ENCODE results near the gene CSNK1A1. TPM values are rescaled to one million over a fixed set of nuclear protein-coding genes. Genes with fewer than 3 reads are reported as not detected.
A peak's percentile ranks its signal among the peaks of the same experiment; 100 is the strongest.
"Not testable (repeated sequence)": the region's sequence is repeated elsewhere in the genome, so short reads cannot be mapped to it uniquely, and the experiment has no call there.

CSNK1A1 gene
- total RNA-seq, 2 donors from 2014 or later = 192 to 212 TPM

DNA sequence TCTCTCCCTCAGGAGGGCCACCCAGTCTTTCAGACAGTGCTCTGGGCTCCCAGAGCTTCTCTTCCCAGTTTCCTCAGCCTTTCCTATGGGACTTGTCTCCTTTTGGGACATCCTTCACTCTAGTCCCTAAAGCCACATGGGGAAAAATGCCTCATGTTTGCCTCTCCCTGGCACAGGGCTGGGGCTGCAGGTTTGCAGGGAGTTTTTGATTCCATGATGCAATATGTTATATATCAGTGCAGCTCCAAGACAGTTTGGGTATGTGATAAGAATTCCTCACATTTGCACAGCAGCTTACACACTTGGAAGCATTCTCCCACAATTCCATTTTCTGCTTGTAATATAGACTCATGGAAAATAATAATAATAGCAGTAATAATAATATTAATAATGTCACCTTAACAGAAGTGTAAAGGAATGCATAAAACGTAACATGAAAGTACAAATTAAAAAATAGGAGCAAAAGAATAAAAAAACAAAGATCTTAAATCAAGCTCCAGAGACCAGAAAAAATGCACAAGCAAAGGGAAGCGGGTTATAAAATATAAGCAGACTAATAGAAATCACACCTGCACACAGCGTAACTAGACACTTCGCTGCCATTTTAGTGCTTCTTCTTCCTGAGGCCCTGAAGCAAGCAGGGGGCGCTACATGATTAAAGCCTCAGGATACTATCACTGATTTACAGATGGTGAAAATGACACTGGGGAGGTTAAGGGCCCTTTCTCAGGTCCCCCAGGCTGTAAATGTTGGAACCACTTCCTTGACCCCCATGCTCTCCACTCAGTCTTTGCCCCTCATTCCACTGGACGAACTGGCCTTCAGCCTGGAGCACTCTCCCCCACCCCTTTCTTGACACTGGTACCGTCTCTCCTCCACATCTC is 102.2 kb downstream of the CSNK1A1 start:
- Mint-ChIP-seq H3K27ac (no peak overlapping the region), H3K36me3 (ENCODE audit: low read depth) (no peaks in the 10 kb centered on the region), H3K4me1 (peaks cover 3% of the 10 kb centered on the region), H3K27me3 (peaks cover 17% of the 10 kb centered on the region), H3K4me3 (no peak overlapping the region)
- no peaks in the 10 kb centered on the region for H3K9me3 ChIP-seq (ENCODE audit: control insufficient read depth, low read length, poor library complexity, severe bottlenecking)
- ATAC-seq = no peak
- no peak for DNase-seq

DNA sequence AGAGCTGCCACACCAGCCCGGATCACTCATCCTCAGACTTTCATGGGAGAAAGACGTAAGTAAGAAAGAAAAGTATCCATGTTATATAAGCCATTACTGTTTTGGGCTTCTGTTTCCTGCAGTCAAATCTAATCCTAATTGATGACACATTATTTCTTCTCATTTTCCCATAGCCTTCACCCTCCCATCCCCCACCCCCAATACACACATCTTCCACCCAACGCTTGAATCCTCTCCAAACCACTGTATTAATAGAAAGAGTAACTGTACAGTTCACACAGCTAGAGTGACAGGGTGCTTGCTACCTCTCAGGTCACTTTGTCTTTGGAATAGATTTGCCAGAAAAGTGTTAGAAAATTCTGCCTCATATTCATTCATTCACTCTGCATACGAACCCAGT is 102.8 kb downstream of the CSNK1A1 start:
- Mint-ChIP-seq H3K27me3 (peaks cover 19% of the 10 kb centered on the region), H3K27ac (no peak overlapping the region), H3K4me1 (peaks cover 3% of the 10 kb centered on the region), H3K36me3 (ENCODE audit: low read depth) (no peaks in the 10 kb centered on the region), H3K4me3 (peak overlapping the region; percentile 3)
- ATAC-seq (no peak), DNase-seq (no peak)
- no peaks in the 10 kb centered on the region for H3K9me3 ChIP-seq (ENCODE audit: control insufficient read depth, low read length, poor library complexity, severe bottlenecking)

DNA sequence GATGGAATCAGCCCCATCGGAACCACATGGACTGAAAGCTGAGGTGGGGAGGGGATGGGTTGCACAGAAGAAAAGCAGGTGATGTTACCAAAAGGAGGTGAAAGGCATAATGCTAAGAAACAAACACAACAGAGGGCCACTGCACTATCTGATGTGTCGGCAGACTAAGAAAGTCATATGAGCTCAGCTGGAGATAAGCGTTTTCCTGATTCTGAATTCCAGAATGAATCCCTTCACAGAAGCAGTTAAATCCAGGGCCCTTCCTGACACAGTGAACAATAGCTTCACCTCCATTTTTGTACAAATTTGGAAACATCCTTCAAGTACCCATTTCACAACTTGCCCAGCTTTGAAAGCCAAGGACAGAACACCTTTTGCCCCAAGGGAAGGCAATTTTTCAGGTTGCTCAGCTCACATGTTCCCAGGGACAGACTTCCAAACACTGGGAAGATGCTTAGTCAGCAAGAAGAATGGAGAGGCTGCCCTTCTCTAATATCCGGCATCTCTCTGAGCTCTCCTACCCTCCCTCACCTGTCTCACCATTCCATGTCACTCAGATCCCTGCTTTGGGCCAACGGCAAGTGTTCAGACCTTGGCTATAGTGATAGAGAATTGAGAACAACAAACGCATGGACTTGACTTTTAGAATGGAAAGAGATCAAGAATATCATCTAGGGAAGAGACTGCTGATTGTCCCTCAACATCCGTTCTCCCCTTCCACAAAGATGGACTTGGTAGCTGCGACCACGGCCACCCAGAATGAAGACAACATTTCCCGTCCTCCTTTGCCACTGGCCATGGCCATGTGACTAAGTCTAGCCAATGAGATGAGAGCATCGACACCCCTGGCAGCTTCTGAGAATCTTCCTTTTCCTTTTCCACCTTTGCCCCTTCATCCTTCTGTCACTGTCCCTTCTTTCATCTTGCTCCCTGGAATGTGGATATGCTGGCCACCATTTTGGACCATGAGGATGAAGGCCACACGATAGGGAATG is 103.6 kb downstream of the CSNK1A1 start:
- Mint-ChIP-seq H3K4me3 (peak overlapping the region; percentile 3), H3K27me3 (peaks cover 26% of the 10 kb centered on the region), H3K27ac (no peak overlapping the region), H3K4me1 (peaks cover 7% of the 10 kb centered on the region), H3K36me3 (ENCODE audit: low read depth) (no peaks in the 10 kb centered on the region)
- H3K9me3 ChIP-seq (ENCODE audit: control insufficient read depth, low read length, poor library complexity, severe bottlenecking) = no peaks in the 10 kb centered on the region
- ATAC-seq (no peak), DNase-seq (no peak)

DNA sequence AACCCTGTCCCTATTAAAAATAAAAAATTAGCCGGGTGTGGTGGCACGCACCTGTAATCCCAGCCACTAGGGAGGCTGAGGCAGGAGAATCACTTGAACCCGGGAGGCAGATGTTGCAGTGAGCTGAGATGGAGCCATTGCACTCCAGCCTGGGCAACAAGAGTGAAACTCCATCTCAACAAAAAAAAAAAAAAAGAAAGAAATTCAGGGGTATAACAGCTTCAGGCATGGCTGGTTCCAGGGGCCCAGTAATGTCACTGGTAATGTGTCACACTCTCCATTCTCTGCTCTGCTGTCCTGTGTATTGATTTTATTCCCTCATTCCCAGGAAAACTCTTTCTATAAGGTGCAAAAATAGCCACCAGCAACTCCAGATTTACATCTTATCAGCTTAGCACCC is 104.4 kb downstream of the CSNK1A1 start:
- not testable (repeated sequence) for ATAC-seq

DNA sequence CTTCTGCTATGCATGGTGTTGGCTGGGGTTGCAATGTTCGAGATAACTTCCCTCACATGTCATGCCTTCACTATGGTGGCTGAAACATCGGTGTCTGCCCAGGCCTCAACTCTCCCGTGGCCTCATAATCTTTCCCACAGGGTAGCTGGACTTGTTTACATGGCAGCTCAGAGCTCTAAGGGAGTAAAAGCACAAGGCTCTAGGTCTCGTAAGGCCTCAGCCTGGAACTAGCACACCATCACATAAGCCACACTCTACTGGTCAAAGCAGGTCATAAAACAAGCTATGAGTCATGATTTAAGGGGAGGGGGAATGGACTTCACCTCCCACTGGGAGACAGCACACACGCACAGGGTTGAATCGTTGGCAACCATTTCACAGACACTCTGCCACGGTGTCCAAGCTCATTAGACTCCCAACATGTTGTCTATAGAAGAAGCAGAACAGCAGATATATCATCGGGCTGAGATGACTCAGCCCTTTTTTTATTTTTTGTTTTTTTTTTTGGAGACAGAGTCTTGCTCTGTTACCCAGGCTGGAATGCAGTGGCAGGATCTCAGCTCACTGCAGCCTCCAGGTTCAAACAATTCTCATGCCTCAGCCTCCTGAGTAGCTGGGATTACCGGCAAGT is 105.4 kb downstream of the CSNK1A1 start:
- Mint-ChIP-seq H3K36me3 (ENCODE audit: low read depth) (no peaks in the 10 kb centered on the region), H3K27me3 (peaks cover 26% of the 10 kb centered on the region), H3K4me3 (no peak overlapping the region), H3K27ac (no peak overlapping the region), H3K4me1 (peaks cover 10% of the 10 kb centered on the region)
- no peak for DNase-seq
- H3K9me3 ChIP-seq (ENCODE audit: control insufficient read depth, low read length, poor library complexity, severe bottlenecking) = no peaks in the 10 kb centered on the region
- ATAC-seq = no peak

More for the DNA sequence above, 104.4 kb downstream of the CSNK1A1 start:
- H3K4me1 Mint-ChIP-seq; H3K27ac Mint-ChIP-seq; H3K36me3 Mint-ChIP-seq (ENCODE audit: low read depth); DNase-seq; H3K9me3 ChIP-seq (ENCODE audit: control insufficient read depth, low read length, poor library complexity, severe bottlenecking); H3K4me3 Mint-ChIP-seq: not testable (repeated sequence)
- peaks cover 26% of the 10 kb centered on the region for H3K27me3 Mint-ChIP-seq

DNA sequence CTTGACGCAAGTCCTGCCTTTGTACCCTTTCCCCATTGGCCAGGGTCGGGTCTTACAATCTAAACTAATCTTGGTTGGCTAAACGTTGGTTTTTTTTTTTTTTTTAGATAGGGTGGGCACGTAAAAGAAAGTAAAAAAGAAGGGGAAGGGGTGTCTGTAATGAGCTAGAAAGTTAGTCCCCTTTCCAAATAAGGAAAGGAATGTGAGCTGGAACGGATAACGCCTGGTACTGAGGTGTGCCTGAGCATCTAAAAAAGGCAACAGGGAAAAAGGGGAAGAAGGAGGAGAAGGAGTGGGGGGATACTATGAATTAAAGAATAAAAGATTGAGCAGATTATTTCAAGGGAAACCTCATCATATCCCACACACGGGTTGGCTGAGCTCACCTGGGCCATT is 105.9 kb downstream of the CSNK1A1 start:
- ATAC-seq (no peak), DNase-seq (no peak)
- peaks cover 10% of the 10 kb centered on the region for H3K4me1 Mint-ChIP-seq
- no peaks in the 10 kb centered on the region for H3K36me3 Mint-ChIP-seq (ENCODE audit: low read depth)
- H3K4me3 Mint-ChIP-seq = peak overlapping the region; percentile 12
- peaks cover 26% of the 10 kb centered on the region for H3K27me3 Mint-ChIP-seq
- no peaks in the 10 kb centered on the region for H3K9me3 ChIP-seq (ENCODE audit: control insufficient read depth, low read length, poor library complexity, severe bottlenecking)
- H3K27ac Mint-ChIP-seq = no peak overlapping the region

DNA sequence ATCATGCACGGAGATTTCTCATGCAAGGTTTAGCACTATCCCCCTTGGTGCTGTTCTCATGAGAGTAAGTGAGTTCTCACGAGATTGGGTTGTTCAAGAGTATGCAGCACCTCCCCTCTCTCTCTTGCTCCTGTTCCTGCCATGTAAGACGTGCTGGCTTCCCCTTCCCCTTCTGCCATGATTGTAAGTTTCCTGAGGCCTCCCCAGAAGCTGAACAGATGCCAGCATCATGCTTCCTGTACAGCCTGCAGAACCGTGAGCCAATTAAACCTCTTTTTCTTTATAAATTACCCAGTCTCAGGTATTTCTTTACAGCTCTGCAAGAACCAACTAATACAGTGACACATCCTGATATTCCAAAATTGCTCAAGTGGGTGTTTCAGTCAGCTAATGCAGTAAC is 106.8 kb downstream of the CSNK1A1 start:
- H3K27ac Mint-ChIP-seq; ATAC-seq; DNase-seq; H3K9me3 ChIP-seq (ENCODE audit: control insufficient read depth, low read length, poor library complexity, severe bottlenecking); H3K36me3 Mint-ChIP-seq (ENCODE audit: low read depth); H3K4me3 Mint-ChIP-seq: not testable (repeated sequence)
- H3K27me3 Mint-ChIP-seq = peaks cover 21% of the 10 kb centered on the region
- H3K4me1 Mint-ChIP-seq = peaks cover 16% of the 10 kb centered on the region

DNA sequence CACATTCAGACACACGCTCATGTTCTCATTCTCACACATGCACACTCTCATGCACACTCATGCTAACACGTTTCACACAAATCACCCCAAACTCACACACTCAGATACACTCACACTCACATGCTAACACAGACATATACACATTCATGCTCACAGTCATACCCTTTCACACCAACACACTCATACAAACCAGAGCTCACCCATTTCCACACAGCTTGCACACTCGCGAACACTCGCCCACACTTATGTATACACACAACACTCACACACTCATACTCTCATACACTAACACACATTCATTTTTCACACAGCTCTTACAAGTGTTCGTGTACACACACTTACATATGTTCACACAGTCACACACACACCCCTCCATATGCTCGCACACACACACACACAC is 108.0 kb downstream of the CSNK1A1 start:
- no peaks in the 10 kb centered on the region for H3K36me3 Mint-ChIP-seq (ENCODE audit: low read depth)

DNA sequence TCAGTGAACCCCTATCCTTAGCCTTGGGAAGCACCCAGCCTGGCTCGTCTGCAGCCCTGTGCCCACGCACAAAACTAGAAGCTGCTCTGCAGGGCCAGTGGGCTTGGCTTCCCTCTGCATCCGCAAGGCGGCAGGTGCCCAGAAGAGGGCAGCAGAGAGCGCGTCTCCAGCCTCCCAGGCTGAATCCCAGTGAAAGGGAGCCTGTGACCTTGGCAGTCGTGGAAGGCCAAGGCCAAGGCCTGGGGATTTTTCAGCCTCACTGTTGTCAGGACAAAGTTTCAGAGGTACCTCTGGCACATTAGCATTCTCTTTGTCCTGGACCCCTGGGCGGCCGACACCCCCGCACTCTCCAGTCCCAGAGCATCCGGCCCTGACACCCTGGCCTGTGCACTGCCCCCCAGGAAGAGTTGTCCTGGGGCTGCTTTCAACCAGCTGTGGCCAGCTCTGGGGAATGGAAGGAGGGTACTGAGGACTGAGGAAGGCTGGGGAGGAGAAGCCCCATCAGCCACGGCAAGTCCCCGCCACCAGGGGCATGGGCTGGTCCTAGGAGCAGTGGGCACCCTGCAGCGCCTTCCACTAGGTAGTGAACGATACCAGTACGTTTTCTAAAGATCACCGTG is 108.6 kb downstream of the CSNK1A1 start:
- peak; percentile 48 to 72 (median 60) for DNase-seq
- H3K36me3 Mint-ChIP-seq (ENCODE audit: low read depth) = no peaks in the 10 kb centered on the region
- no peaks in the 10 kb centered on the region for H3K9me3 ChIP-seq (ENCODE audit: control insufficient read depth, low read length, poor library complexity, severe bottlenecking)
- H3K4me1 Mint-ChIP-seq = peaks cover 12% of the 10 kb centered on the region
- peak overlapping the region; percentile 61 for H3K27ac Mint-ChIP-seq
- H3K4me3 Mint-ChIP-seq = no peak overlapping the region
- H3K27me3 Mint-ChIP-seq = peaks cover 16% of the 10 kb centered on the region
- peak; percentile 83 for ATAC-seq

More for the DNA sequence above, 108.0 kb downstream of the CSNK1A1 start:
- Mint-ChIP-seq H3K4me1 (peaks cover 16% of the 10 kb centered on the region), H3K27ac (no peak overlapping the region), H3K27me3 (peaks cover 21% of the 10 kb centered on the region), H3K4me3 (no peak overlapping the region)
- DNase-seq = no peak
- H3K9me3 ChIP-seq (ENCODE audit: control insufficient read depth, low read length, poor library complexity, severe bottlenecking) = no peaks in the 10 kb centered on the region
- no peak for ATAC-seq

Other genes with a start within 250 kb of the CSNK1A1 start
- 10 to 100 TPM; 21.2 to 33.0 TPM for gene GRPEL2, start 205.9 kb downstream of the CSNK1A1 start, total RNA-seq
- gene PCYOX1L, start 193.4 kb downstream of the CSNK1A1 start, total RNA-seq = 10 to 100 TPM; 33.1 to 35.0 TPM
- gene IL17B, start 172.1 kb downstream of the CSNK1A1 start, total RNA-seq = not detected
- under 1 TPM; 0.25 to 0.76 TPM for gene ARHGEF37, start 30.1 kb upstream of the CSNK1A1 start, total RNA-seq
- gene PPARGC1B, start 178.9 kb upstream of the CSNK1A1 start, total RNA-seq = 1 to 10 TPM; 4.4 to 4.6 TPM